GM18505 (cell line): Measurements from ENCODE around the gene RIMKLB.

Source experiments
- ATAC-seq: cut with Tn5 transposase; IDR thresholded peaks from one replicate; pipeline ENCODE4 v1.9.1; 2021; ENCODE audit not compliant: unreplicated experiment
- POLR2A ChIP-seq: IDR thresholded peaks from 4 replicates; pipeline ENCODE4 v1.6.1; 2011; ENCODE audit warnings: borderline replicate concordance; ENCODE audit not compliant: insufficient read depth, insufficient read length; ENCODE audit errors: extremely low read depth

RIMKLB gene, protein sequence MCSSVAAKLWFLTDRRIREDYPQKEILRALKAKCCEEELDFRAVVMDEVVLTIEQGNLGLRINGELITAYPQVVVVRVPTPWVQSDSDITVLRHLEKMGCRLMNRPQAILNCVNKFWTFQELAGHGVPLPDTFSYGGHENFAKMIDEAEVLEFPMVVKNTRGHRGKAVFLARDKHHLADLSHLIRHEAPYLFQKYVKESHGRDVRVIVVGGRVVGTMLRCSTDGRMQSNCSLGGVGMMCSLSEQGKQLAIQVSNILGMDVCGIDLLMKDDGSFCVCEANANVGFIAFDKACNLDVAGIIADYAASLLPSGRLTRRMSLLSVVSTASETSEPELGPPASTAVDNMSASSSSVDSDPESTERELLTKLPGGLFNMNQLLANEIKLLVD

DNA sequence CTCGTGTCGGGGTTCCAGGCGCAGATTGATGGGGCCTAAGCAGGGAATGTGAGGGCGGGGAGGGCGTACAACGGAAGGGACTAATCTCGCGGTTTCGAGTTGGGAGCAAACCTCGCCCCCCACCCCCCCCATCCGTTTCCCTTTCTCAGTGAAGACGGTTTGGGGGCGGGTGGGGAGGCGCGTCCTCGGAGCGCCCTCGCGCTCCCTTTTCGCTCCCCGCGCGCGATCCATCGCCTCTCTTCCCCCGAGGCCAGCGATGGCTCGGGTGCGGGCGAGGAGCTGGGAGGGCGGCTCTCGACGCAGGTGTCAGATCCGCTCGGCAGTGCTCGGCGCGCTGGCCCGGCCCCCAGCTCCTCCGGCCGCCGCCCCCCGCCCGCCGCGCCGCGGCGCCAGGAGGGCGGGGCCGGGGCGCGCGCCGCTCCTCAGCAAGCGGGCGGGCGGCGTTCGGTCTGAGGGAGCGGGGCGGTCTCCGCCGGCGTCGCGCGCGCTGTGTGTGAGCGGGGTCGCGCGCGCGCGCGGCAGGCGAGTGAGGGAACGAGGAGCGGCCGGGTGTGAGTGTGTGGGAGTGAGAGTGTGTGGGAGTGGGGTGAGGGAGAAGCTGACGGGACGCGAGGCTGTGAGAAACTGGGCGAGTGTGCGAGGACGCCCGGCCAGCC is at the start of gene RIMKLB:
RIMKLB (plus strand) TSS at position 516 of the 656 bp plus-strand sequence. CDS start 15,876 bp downstream, outside the sequence.
- peak; percentile 82 for ATAC-seq
- peak; percentile 46 for TF ChIP-seq POLR2A

DNA sequence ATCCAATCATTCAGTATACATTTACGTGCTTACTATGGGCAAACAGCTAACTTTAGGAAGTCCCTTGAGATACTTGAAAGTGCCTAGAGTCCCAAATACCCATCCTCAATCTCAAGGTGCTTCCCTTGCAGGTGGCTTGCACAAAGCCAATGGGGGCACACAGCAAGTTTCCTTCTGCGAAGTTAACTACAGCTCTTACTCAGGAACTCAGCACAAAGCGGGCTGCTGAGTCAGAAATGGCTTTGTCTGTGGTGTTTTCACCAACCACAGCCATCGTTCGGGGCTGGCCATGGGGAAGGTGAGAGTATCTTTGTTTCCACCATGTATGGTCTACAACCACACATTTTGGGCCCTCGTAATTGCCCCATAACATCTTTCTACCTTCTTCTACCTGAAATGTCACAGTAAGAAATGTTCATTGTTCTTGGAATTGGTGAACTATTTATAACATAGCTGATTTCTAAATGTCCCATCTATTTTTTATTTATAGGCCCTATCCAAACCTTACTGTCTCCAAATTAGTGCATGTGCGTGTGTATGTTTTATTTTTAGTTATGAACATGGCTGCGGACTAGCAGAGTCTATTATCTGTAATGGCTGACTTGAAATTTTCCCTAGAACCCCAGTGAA is 49.1 kb upstream of the RIMKLB start:
- no peak for TF ChIP-seq POLR2A
- peak; percentile 57 for ATAC-seq

DNA sequence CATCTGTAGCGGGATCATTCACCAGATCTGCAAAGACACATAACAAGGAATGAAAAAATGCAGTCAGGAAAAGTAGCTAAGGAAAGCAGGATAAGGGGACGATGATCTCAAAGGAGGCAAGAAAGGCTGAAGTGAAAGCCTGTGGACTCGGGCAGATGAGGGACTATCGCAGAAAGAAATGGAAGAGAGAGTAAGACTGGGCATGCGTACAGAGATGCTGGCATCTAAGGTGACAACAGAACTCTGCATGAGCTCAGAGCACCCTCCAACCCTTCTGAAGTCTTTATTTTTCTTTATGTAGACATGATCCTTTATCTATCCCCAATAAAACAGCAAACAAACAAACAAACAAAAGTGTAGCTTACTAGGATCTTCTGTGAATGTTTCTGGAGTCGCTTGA is 42.4 kb upstream of the RIMKLB start:
- TF ChIP-seq POLR2A = no peak
- no peak for ATAC-seq

DNA sequence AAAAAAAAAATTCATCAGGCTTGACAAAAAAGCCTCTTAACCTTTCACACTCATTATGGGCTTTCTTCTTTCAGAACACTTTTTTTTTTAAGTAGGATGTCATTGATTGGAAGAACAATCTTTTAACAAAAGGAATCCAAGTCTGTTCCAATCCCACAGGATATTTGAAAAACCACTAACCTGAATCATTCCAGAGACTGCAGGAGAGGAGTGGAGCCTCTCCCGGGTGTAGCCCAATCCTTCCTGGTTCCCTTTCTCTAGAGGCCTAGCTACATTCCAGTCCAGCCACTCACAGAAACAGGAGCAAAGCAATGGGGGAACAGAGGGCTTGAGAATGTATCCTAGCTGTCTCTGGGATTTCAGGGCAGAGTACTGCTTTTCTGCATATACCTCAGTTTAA is 39.4 kb upstream of the RIMKLB start:
- ATAC-seq = no peak
- TF ChIP-seq POLR2A = no peak

DNA sequence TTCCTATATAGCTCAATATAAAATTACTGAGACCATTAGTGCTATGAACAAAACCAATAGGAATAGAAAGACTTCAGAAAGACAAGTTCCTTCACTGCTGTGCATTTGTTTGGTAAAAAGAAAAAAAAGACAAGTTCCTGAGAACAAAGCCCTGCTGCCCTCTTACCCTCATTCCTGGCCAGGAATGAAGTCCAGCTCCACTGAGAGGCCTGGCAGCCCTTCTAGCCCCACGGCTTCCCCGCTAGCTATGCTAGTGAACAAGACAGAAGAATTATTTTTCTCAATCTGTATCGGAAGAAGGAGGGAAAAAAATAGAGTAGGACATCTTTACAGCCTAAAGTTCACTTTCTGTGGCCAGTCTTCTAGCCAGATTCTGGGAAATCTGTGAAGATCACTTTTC is 36.8 kb upstream of the RIMKLB start:
- no peak for ATAC-seq
- no peak for TF ChIP-seq POLR2A

DNA sequence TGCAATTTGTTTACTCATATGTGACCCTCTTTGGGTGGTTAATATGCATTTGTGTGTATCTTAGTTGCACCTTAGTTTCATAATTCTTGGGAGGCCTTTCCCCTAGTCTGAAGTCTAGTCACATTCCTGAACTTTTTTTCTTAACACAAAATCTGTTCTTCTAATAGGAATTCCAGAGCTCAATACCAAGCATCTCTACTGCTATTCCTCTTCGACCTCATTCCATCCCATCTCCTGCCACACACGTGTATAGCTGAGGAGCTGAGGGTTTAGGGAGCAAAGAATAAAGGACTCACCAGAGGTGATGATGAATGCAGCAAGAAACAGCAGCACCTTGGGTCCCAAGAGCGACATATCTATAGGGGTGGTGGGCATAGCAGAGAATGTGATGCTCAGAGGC is 36.0 kb upstream of the RIMKLB start:
- no peak for TF ChIP-seq POLR2A
- no peak for ATAC-seq

DNA sequence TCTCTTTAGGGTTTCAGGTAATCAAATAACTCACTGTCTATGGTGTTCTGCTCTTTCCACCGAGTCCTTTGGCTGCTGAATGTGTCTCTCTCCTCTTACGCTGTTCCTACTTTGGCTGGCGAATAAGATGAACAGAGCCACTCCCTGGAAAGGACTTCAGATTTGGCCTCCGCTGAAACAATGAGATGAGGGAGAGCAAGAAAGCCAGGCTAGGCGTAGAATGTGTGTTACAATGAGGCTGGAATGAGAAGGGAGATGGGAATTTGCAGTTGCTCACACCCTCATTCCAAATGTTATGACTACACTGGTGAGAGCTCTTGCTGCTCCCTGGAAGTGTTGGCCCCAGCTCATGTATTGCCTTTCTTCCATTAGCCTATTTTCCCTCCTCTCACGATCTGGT is 35.2 kb upstream of the RIMKLB start, which contains the start of gene MFAP5:
MFAP5 (minus strand) TSS at position 234 of the 400 bp plus-strand sequence. CDS start 722 bp downstream, outside the sequence.
- no peak for ATAC-seq
- TF ChIP-seq POLR2A = no peak

DNA sequence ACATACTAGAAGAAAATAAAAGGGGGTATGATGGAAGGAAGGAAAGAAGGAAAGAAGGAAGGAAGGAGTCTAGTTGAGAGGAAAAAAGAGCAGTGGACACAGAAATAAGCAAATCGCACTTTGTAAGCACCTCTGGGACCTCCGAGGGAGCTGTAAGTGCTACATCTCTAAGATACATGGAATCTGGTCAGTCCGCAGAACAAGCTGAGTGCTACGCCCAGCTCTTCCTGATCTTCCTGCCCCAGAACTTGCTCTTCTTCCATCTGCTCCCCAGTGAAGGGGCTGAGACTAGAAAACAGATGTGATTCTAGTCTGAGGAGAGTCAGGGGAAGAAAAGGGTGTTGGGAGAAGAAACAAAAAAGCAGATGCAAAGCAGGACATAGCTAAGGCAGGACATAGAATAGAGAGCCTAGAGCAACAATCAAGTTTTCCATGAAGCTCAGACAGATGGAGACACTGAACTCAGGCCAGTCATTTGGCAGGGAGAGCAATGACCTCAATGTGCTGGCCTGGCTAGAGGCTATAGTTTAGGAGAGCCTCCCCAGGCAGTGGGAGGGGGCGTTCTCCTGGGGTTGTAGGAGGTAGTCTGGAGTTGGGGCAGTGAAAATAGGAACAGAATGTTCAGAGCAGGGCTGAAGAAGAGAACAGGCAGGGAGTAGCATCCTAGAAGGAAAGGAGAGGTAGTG is 33.4 kb upstream of the RIMKLB start:
- TF ChIP-seq POLR2A = no peak
- ATAC-seq = no peak

DNA sequence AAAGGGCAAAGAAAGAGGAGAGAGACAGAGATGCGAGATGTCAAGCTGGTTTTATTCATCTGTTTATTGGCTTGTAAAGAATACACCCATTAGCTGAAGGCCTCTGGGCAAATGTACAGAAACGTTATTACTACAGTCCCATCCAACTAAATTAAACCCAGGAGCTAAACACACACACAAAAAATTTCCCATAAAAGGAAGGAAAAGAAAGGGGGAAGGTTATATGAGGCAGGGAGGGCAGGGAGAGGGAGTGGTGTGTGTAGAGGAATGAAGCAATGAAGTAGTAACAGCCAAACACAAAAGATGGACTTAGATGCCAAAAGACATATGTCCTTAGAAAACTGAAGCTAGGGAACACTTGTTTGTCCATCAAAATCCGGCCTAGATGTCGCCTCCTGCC is 32.0 kb upstream of the RIMKLB start:
- no peak for ATAC-seq
- no peak for TF ChIP-seq POLR2A

DNA sequence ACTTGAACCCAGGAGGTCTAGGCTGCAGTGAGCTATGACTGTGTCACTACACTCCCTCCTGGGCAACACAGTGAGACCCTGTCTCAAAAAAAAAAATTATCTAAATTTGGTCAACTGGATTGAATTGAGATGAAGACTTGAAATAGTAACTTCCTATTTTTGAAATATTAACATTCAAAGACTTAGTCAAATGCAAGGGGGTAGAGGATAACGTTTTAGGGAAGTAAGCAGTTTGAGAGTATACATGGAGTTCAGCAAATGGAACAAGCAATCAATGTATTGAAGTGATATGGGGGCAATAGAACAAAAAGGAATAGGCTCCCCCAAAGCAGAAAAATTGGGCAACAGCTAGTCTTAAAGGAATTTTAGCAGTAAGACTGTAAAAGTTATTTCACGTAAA is 30.5 kb upstream of the RIMKLB start:
- no peak for TF ChIP-seq POLR2A
- ATAC-seq = no peak

DNA sequence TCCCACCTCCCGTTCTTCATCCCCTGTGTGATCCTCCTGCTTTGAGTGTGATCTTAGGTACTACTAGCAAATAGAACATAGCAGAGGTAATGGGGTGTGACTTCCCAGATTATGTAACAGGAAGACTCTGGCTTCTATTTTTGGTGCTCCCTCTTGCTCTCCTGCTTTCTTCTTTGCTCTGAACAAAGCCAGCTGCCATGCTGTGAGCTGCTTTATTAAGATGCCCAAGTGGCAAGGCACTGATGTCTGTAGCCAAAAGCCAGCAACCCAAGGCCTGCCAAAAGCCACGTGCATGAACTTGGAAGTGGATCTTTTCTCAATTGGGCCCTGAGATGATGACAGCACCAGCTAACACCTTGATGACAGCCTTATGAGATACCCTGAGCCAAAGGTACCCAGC is 29.4 kb upstream of the RIMKLB start:
- TF ChIP-seq POLR2A = no peak

DNA sequence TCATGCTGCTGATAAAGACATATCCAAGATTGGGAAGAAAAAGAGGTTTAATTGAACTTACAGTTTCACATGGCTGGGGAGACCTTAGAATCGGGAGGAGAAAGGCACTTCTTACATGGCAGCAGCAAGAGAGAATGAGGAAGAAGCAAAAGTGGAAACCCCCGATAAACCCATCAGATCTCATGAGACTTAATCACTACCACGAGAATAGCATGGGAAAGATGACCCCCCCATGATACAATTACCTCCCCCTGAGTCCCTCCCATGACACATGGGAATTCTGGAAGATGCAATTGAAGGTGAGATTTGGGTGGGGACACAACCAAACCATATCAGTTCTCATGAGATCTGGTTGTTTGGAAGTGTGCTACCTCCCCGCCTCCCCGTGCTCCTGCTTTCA is 25.4 kb upstream of the RIMKLB start:
- no peak for TF ChIP-seq POLR2A
- no peak for ATAC-seq

More for the DNA sequence above, 29.4 kb upstream of the RIMKLB start:
- ATAC-seq = no peak

DNA sequence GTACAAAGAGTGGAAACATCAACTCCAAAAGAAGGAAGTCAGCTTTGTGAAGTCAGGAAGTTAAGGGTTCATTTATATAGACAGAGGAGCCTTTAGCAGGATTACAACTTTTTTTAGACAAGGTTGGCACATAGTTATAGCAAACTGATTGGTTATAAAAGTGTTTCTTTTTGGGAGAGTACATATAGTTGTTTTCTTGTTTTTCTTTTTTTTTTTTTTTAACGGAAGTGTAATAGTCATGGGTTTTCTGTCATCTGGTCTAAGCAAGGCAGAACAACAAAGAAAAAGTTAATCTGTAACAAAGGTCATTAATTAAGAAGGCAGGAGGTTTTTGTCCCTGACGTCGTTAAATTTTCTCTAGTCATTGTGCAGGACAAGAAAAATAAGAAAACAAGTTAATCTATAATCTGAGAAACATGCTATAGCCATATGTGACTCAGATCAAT is 22.2 kb upstream of the RIMKLB start:
- ATAC-seq = no peak
- TF ChIP-seq POLR2A = no peak

DNA sequence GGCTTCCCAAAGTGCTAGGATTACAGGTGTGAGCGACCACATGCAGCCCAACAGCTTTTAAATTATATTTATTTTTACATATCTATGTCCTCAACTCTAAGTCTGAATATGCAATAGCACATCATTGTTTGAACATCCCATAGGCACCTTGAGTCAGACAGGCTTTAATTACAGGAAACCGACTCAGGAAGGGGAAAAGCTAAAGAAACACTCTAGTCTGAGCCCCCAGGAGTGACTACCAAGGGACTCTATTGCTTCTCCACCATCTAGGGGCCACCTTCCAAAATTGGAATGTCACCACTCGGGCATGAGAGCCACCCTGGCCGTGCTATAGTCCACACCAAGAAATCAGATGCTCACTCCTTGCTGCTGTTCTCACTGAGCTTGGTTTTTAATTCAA is 21.1 kb upstream of the RIMKLB start:
- TF ChIP-seq POLR2A = no peak
- ATAC-seq = no peak

DNA sequence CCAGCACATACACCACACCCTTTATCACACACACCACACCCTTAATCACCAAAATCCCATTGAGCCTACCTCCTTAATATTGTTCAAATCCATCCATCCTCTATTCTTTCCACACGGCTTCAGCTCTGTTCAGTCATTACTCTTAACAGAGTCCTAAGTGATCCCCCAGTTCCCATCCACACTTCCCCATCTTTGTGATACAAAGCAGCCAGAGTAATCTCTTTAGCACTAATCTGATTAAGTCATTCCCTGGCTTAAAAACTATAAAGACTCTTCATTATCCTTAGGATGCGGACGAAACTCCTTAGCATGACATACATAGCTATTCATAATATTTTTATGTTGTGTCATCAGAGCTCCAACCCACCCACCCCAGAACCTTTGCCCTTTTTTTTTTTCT is 20.4 kb upstream of the RIMKLB start:
- TF ChIP-seq POLR2A = no peak
- no peak for ATAC-seq
